Prostate gland (tissue), 2 donors: Measurements from ENCODE around the gene CNTNAP2.

Experiments used
- CTCF ChIP-seq, 4 experiments: fragments of 200-600 bp in 2 of 4; fragments of 450-650 bp in 2 of 4; sonication (generic) in 2 of 4; IDR thresholded peaks; 1 replicate in 3 of 4; 2 replicates in 1 of 4; pipeline ENCODE4 v1.5.1; 2016 to 2019; ENCODE audit warnings: antibody characterized with exemption in 4 of 4, mild to moderate bottlenecking in 2 of 4, moderate library complexity in 2 of 4
- POLR2A ChIP-seq: fragments of 450-650 bp; IDR thresholded peaks from one replicate; pipeline ENCODE4 v1.6.1; 2016; ENCODE audit warnings: antibody characterized with exemption, mild to moderate bottlenecking
- POLR2AphosphoS5 ChIP-seq: sonication (generic); formaldehyde crosslinking; IDR thresholded peaks from one replicate; pipeline ENCODE4 v1.6.1; 2017; ENCODE audit warnings: antibody characterized with exemption

GRCh38 chr7:147593271-147594057 lies 1476.9 kb downstream of the CNTNAP2 start:
- TF ChIP-seq POLR2AphosphoS5, result no peak
- TF ChIP-seq CTCF (IDR thresholded peaks at IDR 0.05), result no peak
- TF ChIP-seq POLR2A, result no peak
